Colonic mucosa (tissue), 4 donors: ENCODE data around the gene APOD. TPM values are rescaled to one million over a fixed set of nuclear protein-coding genes. Genes with fewer than 3 reads are reported as not detected.
A peak's percentile ranks its signal among the peaks of the same experiment; 100 is the strongest.

Experiments
- DNase-seq: peaks from one replicate; pipeline ENCODE4 v3.0.0-alpha.2; 2020
- H3K27ac ChIP-seq: fragments of 200-600 bp; one replicate; pipeline ENCODE4 v1.8.0; 2021
- H3K27me3 ChIP-seq: fragments of 200-600 bp; one replicate; pipeline ENCODE4 v1.8.0; 2021
- H3K36me3 ChIP-seq: fragments of 200-600 bp; one replicate; pipeline ENCODE4 v1.8.0; 2021
- H3K4me1 ChIP-seq: fragments of 200-600 bp; one replicate; pipeline ENCODE4 v1.8.0; 2021; ENCODE audit warnings: mild to moderate bottlenecking
- H3K4me3 ChIP-seq: fragments of 200-600 bp; one replicate; pipeline ENCODE4 v1.8.0; 2021
- H3K9ac ChIP-seq, 2 donors: one replicate each; pipeline ENCODE4 v1.7.0; 2013; ENCODE audit warnings: control low read depth in 2 of 2, low read depth in 2 of 2, low read length in 2 of 2
- H3K9me3 ChIP-seq: fragments of 200-600 bp; one replicate; pipeline ENCODE4 v1.8.0; 2021
- intact Hi-C: fragments of 100-400 bp; cut with DNase I; formaldehyde crosslinking; loops from one replicate; pipeline ENCODE4 v1.14.1; 2022
- total RNA-seq, 2 donors: library from RNA; stranded (reverse); fragmentation: NEBNext Ultra II Directional in 1 of 2; extraction: Animal tissue kit (Norgen Biotek cat#: 25700) in 1 of 2; gene quantifications; one replicate each; pipeline ENCODE4 v1.2.1, GENCODE V29; 2021
- TF ChIP-seq, protein P1 (sequence below): fragments of 200-600 bp; IDR thresholded peaks from one replicate; pipeline ENCODE4 v1.8.0; 2022; ENCODE audit warnings: antibody characterized with exemption, mild to moderate bottlenecking
- donor health status: healthy.
- donor health status: DM: no; HTN: no; CAD: no.
- donor health status: DM: no; HTN: no; CAD: no.

The APOD gene
- total RNA-seq, 2 donors from 2014 or later: 7.2 to 13.1 TPM

DNA sequence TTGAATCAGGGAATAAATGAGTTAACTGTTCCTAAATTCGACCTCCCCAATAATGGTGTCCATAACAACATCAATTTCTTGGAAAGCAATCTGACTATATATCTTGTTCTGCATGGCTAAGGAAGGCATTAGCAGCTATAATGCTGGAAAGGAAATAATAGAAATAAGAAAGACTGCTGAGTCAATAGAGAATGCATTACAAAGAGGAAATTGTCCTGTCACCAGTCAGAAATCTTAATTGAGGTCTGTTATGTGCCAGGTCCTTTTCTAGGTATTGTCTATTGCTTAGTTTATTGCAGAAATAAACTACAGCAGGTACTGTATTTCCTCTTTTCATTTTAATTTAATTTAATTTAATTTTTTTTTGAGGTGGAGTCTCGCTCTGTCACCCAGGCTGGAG lies 34.8 kb downstream of the APOD start:
- TF ChIP-seq, protein P1, sequence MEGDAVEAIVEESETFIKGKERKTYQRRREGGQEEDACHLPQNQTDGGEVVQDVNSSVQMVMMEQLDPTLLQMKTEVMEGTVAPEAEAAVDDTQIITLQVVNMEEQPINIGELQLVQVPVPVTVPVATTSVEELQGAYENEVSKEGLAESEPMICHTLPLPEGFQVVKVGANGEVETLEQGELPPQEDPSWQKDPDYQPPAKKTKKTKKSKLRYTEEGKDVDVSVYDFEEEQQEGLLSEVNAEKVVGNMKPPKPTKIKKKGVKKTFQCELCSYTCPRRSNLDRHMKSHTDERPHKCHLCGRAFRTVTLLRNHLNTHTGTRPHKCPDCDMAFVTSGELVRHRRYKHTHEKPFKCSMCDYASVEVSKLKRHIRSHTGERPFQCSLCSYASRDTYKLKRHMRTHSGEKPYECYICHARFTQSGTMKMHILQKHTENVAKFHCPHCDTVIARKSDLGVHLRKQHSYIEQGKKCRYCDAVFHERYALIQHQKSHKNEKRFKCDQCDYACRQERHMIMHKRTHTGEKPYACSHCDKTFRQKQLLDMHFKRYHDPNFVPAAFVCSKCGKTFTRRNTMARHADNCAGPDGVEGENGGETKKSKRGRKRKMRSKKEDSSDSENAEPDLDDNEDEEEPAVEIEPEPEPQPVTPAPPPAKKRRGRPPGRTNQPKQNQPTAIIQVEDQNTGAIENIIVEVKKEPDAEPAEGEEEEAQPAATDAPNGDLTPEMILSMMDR: no peak
- no peaks in the 10 kb centered on the region for H3K9me3 ChIP-seq
- intact Hi-C loops: no loop called here
- H3K27me3 ChIP-seq: no peaks in the 10 kb centered on the region
- no peak for DNase-seq
- peak overlapping the region; percentile 51 for H3K27ac ChIP-seq
- H3K4me1 ChIP-seq: peaks cover 4% of the 10 kb centered on the region
- no peak overlapping the region for H3K4me3 ChIP-seq
- H3K36me3 ChIP-seq: no peaks in the 10 kb centered on the region
- no peak overlapping the region for H3K9ac ChIP-seq

DNA sequence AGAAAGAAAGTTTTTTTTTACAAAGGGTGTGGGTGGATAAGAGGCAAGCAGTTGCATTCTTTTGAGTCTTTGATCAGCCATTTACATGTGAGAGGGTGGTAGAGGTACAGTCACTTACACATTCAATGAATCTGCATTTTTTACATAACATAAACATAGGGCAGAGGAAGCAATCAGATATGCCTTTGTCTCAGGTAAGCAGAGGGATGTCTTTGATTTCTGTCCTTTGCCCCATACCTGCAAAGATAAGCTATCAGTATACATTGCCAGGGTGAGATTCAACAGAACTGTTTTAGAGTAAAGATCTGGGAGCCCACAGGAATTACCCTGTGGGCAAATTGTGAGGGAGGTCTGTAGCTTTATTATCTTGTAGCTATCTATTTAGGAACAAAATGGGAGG lies 35.2 kb downstream of the APOD start:
- Histone ChIP-seq H3K4me1 (peaks cover 4% of the 10 kb centered on the region), H3K27me3 (no peaks in the 10 kb centered on the region), H3K27ac (peak overlapping the region; percentile 51), H3K9ac (peak overlapping the region in 1 of 2 donors; percentile 55), H3K36me3 (no peaks in the 10 kb centered on the region), H3K4me3 (no peak overlapping the region), H3K9me3 (no peaks in the 10 kb centered on the region)
- no peak for DNase-seq
- intact Hi-C loops: no loop called here
- TF ChIP-seq, protein P1: no peak

DNA sequence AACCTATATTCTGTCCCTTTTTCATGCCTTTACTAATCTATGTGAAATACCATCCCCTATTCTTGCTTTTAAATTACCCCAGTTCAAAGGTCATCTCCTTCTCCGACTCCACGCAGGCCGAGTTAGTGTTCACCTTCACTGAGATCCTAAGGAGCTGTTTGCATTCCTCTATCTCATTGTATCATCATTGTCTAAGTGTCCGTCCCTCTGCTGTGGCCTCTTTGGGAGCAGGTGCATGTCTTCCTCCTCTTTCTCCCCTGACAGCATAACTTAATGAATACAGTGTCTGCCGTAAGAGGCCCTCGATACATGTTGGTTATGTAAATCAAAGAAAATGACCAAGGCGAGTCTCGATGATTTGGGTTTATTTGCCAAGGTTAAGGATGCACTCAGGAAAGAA lies 35.7 kb downstream of the APOD start:
- no peaks in the 10 kb centered on the region for H3K27me3 ChIP-seq
- DNase-seq: no peak
- peak overlapping the region; percentile 51 for H3K27ac ChIP-seq
- H3K9ac ChIP-seq: peak overlapping the region in 1 of 2 donors; percentile 55
- H3K4me3 ChIP-seq: no peak overlapping the region
- no peaks in the 10 kb centered on the region for H3K36me3 ChIP-seq
- TF ChIP-seq, protein P1: no peak
- peaks cover 4% of the 10 kb centered on the region for H3K4me1 ChIP-seq
- intact Hi-C loops: no loop called here
- H3K9me3 ChIP-seq: no peaks in the 10 kb centered on the region

DNA sequence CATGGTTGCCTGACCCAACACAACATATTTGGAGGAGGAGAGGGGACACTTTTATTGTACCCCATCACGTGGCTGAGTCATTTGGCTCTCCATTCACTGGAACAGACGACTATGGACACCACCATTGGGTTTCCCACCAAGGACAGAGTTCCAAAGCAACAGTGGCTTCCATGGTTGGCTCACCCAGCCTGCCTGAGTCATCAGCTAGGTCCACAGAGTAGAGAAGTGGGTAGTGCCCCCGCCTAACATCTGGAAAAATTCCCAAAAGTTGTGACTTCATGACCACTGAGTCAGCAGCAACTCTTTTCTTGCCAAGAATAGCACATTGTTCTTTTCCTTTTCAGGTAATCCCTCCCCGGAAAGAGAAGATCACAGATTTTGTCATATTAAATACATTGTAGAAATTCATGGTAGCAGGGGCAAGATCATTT lies 37.6 kb downstream of the APOD start:
- H3K27me3 ChIP-seq: no peaks in the 10 kb centered on the region
- H3K27ac ChIP-seq: peak overlapping the region; percentile 28
- H3K9ac ChIP-seq: no peak overlapping the region
- H3K4me1 ChIP-seq: peaks cover 4% of the 10 kb centered on the region
- H3K4me3 ChIP-seq: no peak overlapping the region
- H3K9me3 ChIP-seq: no peaks in the 10 kb centered on the region
- no peak for DNase-seq
- no peaks in the 10 kb centered on the region for H3K36me3 ChIP-seq
- TF ChIP-seq, protein P1: no peak
- intact Hi-C loops: no loop called here

DNA sequence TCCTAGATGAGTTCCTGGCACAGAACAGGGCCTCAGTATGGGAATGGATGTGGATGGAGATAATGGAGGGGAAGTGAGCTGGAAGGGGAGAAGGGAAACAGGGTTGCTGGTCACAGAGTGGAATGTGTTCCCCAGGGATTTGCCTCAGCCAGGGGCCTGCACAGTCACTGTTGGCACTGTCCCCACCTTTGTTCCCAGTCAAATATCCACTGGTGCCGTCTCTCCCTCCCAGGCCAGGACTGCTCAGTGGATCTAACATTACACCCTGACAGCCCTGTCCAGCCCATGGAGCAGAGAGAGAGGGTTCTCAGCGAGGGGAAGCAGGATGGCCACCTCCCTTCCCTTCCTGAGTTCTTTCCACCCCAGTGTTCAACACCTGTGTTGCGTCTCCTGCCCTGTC lies 39.1 kb downstream of the APOD start:
- no peak overlapping the region for H3K9ac ChIP-seq

More for the DNA sequence above, 39.1 kb downstream of the APOD start:
- DNase-seq: no peak
- Histone ChIP-seq H3K27me3 (no peaks in the 10 kb centered on the region), H3K9me3 (no peaks in the 10 kb centered on the region), H3K27ac (no peak overlapping the region), H3K4me3 (no peak overlapping the region), H3K36me3 (no peaks in the 10 kb centered on the region), H3K4me1 (no peaks in the 10 kb centered on the region)
- intact Hi-C loops: no loop called here
- TF ChIP-seq, protein P1: no peak
